HepG2 (cell line): Measurements from ENCODE around the gene NAA35. TPM values are rescaled to one million over a fixed set of nuclear protein-coding genes. Genes with fewer than 3 reads are reported as not detected.

Source experiments
- CAMTA2 ChIP-seq: sonication (generic); formaldehyde crosslinking; IDR thresholded peaks from 2 replicates; pipeline ENCODE4 v1.4.0; 2020; ENCODE audit warnings: mild to moderate bottlenecking, missing genetic modification reagents, borderline replicate concordance
- KDM2A ChIP-seq: sonication (generic); formaldehyde crosslinking; IDR thresholded peaks from 2 replicates; pipeline ENCODE4 v1.4.0; 2020; ENCODE audit warnings: low read depth, missing genetic modification reagents, borderline replicate concordance
- MAFG ChIP-seq: sonication (generic); formaldehyde crosslinking; IDR thresholded peaks from 2 replicates; pipeline ENCODE4 v1.5.1; 2020; ENCODE audit warnings: mild to moderate bottlenecking, missing genetic modification reagents
- MAFK ChIP-seq, 2 experiments: IDR thresholded peaks in 1 of 2; conservative IDR thresholded peaks in 1 of 2; 2 replicates each; pipeline ENCODE4 v1.6.1; 2011; ENCODE audit warnings: improper control_type of control experiment in 2 of 2, low read length in 2 of 2
- MEF2D ChIP-seq: sonication (generic); formaldehyde crosslinking; IDR thresholded peaks from 2 replicates; pipeline ENCODE4 v1.5.1; 2020; ENCODE audit warnings: mild to moderate bottlenecking, missing genetic modification reagents
- NFIB ChIP-seq: sonication (generic); formaldehyde crosslinking; IDR thresholded peaks from 2 replicates; pipeline ENCODE4 v1.9.0; 2021; ENCODE audit warnings: missing genetic modification reagents, mild to moderate bottlenecking, borderline replicate concordance
- NR2F2 ChIP-seq: IDR thresholded peaks from 2 replicates; pipeline ENCODE4 v1.6.1; 2012; ENCODE audit warnings: low read depth, inconsistent platforms, borderline replicate concordance
- PCBP2 ChIP-seq: fragments of 200-400 bp; formaldehyde crosslinking; optimal IDR thresholded peaks from 2 replicates; pipeline ENCODE3; 2018; ENCODE audit warnings: low read length, low read depth; ENCODE audit not compliant: poor library complexity, severe bottlenecking
- PPARG ChIP-seq: conservative IDR thresholded peaks from 2 replicates; pipeline ENCODE4 v1.6.1; 2016; ENCODE audit warnings: missing biosample characterization, missing genetic modification reagents
- SMAD1 ChIP-seq: sonication (generic); formaldehyde crosslinking; IDR thresholded peaks from 2 replicates; pipeline ENCODE4 v1.4.0; 2020; ENCODE audit warnings: missing genetic modification reagents, low read depth, mild to moderate bottlenecking, borderline replicate concordance
- TBX3 ChIP-seq: fragments of 450-650 bp; IDR thresholded peaks from 2 replicates; pipeline ENCODE4 v1.6.1; 2017; ENCODE audit warnings: antibody characterized with exemption, mild to moderate bottlenecking, inconsistent platforms, borderline replicate concordance
- ZNF207 ChIP-seq: fragments of 450-650 bp; IDR thresholded peaks from 2 replicates; pipeline ENCODE4 v1.6.1; 2016; ENCODE audit warnings: antibody characterized with exemption, borderline replicate concordance
- ZNF274 ChIP-seq: sonication (generic); formaldehyde crosslinking; IDR thresholded peaks from 2 replicates; pipeline ENCODE4 v1.5.1; 2020; ENCODE audit warnings: mild to moderate bottlenecking, missing genetic modification reagents
- ZNF547 ChIP-seq: sonication (generic); formaldehyde crosslinking; IDR thresholded peaks from 2 replicates; pipeline ENCODE4 v1.5.1; 2020; ENCODE audit warnings: mild to moderate bottlenecking, missing genetic modification reagents
- ZNF614 ChIP-seq: IDR thresholded peaks from 2 replicates; pipeline ENCODE4 v1.6.1; 2018; ENCODE audit warnings: missing biosample characterization, missing genetic modification reagents, inconsistent platforms, borderline replicate concordance
- ZNF83 ChIP-seq: sonication (generic); formaldehyde crosslinking; IDR thresholded peaks from 2 replicates; pipeline ENCODE4 v1.4.0; 2020; ENCODE audit warnings: missing genetic modification reagents, mild to moderate bottlenecking, borderline replicate concordance
- polyA plus RNA-seq, 8 experiments: library from polyadenylated mRNA; depleted of rRNA in 3 of 8; stranded (reverse) in 7 of 8; unstranded in 1 of 8; fragments of >200 nt; fragmentation: Illumina TruSeq in 4 of 8; extraction: Trizol in 4 of 8; gene quantifications; 2 replicates each; pipeline versions ENCODE4 v1.2.1 to v1.2.3, GENCODE V29; 2011 to 2016; ENCODE audit warnings: low read depth in 4 of 8, missing spikeins in 1 of 8, mixed read lengths in 1 of 8; ENCODE audit not compliant: insufficient read depth in 1 of 8
- total RNA-seq, 5 experiments: library from RNA; depleted of rRNA; stranded (reverse); fragments of >200 nt; fragmentation: Illumina TruSeq; extraction: Trizol; gene quantifications; 2 replicates each; pipeline ENCODE4 v1.2.3, GENCODE V29; 2016; ENCODE audit warnings: low read depth in 1 of 5
- TF ChIP-seq, protein P1 (sequence below): sonication (generic); formaldehyde crosslinking; IDR thresholded peaks from 2 replicates; pipeline ENCODE4 v1.5.0; 2020; ENCODE audit warnings: mild to moderate bottlenecking, missing genetic modification reagents
- TF ChIP-seq, protein P2 (sequence below): sonication (generic); formaldehyde crosslinking; IDR thresholded peaks from 2 replicates; pipeline ENCODE4 v1.5.1; 2020; ENCODE audit warnings: mild to moderate bottlenecking, missing genetic modification reagents, moderate library complexity
- TF ChIP-seq, protein P3 (sequence below): sonication (generic); formaldehyde crosslinking; IDR thresholded peaks from 2 replicates; pipeline ENCODE4 v1.8.0; 2022; ENCODE audit warnings: low read depth, missing genetic modification reagents

Gene NAA35
- total and polyA plus RNA-seq, 2 of the 13 experiments (the other 11 are each of a cell fraction or from before 2014, with no cell fraction given): 21.6 to 28.9 TPM

DNA sequence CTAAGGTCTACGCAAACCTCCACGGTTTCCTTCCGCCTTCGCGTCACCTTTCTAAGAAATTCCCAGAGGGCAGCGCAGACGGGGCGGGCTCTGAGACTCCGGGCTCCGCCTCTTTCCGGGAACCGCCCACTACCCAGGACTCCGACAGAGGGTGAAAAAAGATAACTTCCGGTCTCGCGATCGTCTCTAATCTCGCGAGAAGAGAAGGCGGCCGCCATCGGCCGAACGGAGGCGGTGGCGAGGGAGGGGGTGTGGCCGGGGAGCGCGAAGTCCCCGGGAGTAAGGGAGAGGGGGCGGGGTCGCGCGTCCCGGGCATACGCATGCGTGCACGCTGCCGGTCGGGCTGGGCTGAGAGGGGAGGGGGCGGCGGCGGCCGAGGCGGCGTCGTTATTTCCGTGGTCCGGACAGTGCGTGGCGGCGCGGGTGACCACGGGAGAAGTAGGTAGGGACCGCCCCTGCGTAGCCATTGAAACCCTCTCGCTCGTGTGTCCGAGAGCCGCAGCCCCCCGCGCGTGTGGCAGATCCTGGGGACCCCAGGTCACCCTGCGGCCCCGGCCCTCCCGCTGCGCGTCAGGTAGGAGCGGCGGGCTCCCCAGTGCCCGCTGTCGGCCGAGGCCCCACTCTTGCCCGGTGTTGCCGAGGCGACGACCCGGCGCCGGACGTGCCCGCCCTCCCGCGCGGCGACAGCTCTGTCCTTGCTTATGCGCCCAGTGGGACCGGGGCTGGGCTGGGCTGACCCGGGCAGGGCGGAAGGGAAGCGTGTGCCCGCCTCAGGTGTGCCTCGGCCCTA lies at the start of gene NAA35 (continued):
- TF ChIP-seq, protein P1, sequence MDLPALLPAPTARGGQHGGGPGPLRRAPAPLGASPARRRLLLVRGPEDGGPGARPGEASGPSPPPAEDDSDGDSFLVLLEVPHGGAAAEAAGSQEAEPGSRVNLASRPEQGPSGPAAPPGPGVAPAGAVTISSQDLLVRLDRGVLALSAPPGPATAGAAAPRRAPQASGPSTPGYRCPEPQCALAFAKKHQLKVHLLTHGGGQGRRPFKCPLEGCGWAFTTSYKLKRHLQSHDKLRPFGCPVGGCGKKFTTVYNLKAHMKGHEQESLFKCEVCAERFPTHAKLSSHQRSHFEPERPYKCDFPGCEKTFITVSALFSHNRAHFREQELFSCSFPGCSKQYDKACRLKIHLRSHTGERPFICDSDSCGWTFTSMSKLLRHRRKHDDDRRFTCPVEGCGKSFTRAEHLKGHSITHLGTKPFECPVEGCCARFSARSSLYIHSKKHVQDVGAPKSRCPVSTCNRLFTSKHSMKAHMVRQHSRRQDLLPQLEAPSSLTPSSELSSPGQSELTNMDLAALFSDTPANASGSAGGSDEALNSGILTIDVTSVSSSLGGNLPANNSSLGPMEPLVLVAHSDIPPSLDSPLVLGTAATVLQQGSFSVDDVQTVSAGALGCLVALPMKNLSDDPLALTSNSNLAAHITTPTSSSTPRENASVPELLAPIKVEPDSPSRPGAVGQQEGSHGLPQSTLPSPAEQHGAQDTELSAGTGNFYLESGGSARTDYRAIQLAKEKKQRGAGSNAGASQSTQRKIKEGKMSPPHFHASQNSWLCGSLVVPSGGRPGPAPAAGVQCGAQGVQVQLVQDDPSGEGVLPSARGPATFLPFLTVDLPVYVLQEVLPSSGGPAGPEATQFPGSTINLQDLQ (CRISPR knock-in tag): peak; percentile 50; the same call in 1 of the 2 replicates
- TF ChIP-seq NR2F2: no peak
- peak; percentile 82 for TF ChIP-seq KDM2A (CRISPR knock-in tag)
- no peak for TF ChIP-seq ZNF83 (CRISPR knock-in tag)
- no peak for TF ChIP-seq NFIB (CRISPR knock-in tag)
- 0 out of 2 replicates have a peak, but pooled peaks have one; percentile 57 for TF ChIP-seq CAMTA2 (CRISPR knock-in tag)
- no peak for TF ChIP-seq ZNF207
- no peak for TF ChIP-seq MAFK (conservative IDR thresholded peaks at IDR 0.05 in 1 of 2, IDR thresholded peaks at IDR 0.05 in 1 of 2; ENCODE audit: low read length in 2 of 2)
- 0 out of 2 replicates have a peak, but pooled peaks have one; percentile 8 for TF ChIP-seq PPARG (CRISPR knock-in tag)
- no peak; the same call in 1 of the 2 replicates for TF ChIP-seq MEF2D
- TF ChIP-seq ZNF547 (CRISPR knock-in tag): 0 out of 2 replicates have a peak, but pooled peaks have one; percentile 70
- TF ChIP-seq ZNF614 (CRISPR knock-in tag): peak; percentile 53; the same call in 1 of the 2 replicates
- TF ChIP-seq PCBP2: no peak
- TF ChIP-seq MAFG (CRISPR knock-in tag): no peak
- TF ChIP-seq, protein P2, sequence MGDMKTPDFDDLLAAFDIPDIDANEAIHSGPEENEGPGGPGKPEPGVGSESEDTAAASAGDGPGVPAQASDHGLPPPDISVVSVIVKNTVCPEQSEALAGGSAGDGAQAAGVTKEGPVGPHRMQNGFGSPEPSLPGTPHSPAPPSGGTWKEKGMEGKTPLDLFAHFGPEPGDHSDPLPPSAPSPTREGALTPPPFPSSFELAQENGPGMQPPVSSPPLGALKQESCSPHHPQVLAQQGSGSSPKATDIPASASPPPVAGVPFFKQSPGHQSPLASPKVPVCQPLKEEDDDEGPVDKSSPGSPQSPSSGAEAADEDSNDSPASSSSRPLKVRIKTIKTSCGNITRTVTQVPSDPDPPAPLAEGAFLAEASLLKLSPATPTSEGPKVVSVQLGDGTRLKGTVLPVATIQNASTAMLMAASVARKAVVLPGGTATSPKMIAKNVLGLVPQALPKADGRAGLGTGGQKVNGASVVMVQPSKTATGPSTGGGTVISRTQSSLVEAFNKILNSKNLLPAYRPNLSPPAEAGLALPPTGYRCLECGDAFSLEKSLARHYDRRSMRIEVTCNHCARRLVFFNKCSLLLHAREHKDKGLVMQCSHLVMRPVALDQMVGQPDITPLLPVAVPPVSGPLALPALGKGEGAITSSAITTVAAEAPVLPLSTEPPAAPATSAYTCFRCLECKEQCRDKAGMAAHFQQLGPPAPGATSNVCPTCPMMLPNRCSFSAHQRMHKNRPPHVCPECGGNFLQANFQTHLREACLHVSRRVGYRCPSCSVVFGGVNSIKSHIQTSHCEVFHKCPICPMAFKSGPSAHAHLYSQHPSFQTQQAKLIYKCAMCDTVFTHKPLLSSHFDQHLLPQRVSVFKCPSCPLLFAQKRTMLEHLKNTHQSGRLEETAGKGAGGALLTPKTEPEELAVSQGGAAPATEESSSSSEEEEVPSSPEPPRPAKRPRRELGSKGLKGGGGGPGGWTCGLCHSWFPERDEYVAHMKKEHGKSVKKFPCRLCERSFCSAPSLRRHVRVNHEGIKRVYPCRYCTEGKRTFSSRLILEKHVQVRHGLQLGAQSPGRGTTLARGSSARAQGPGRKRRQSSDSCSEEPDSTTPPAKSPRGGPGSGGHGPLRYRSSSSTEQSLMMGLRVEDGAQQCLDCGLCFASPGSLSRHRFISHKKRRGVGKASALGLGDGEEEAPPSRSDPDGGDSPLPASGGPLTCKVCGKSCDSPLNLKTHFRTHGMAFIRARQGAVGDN (CRISPR knock-in tag): peak; percentile 88
- no peak for TF ChIP-seq TBX3
- TF ChIP-seq ZNF274 (CRISPR knock-in tag): no peak
- TF ChIP-seq, protein P3, sequence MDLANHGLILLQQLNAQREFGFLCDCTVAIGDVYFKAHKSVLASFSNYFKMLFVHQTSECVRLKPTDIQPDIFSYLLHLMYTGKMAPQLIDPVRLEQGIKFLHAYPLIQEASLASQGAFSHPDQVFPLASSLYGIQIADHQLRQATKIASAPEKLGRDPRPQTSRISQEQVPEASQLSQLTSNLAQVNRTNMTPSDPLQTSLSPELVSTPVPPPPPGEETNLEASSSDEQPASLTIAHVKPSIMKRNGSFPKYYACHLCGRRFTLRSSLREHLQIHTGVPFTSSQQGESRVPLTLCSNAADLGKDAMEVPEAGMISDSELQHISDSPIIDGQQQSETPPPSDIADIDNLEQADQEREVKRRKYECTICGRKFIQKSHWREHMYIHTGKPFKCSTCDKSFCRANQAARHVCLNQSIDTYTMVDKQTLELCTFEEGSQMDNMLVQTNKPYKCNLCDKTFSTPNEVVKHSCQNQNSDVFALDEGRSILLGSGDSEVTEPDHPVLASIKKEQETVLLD: peak; percentile 99
- 0 out of 2 replicates have a peak, but pooled peaks have one; percentile 37 for TF ChIP-seq SMAD1 (CRISPR knock-in tag)
